Activated naive CD4-positive, alpha-beta T cell treated with anti-CD3 and anti-CD28 coated beads for 36 hours (primary cell): ENCODE results near the gene DOCK1. TPM values are rescaled to one million over a fixed set of nuclear protein-coding genes. Genes with fewer than 3 reads are reported as not detected.

Experiments used
- CTCF ChIA-PET: fragments of 350-600 bp; sonication (Branson Sonifier 250); formaldehyde crosslinking; loops from one replicate; lab custom pipeline; 2021; ENCODE audit warnings: antibody characterized with exemption; lab: Charles Lee
- DNase-seq: peaks from one replicate; pipeline ENCODE4 v3.0.0-alpha.2; 2020
- H3K27ac Mint-ChIP-seq: one replicate; pipeline ENCODE4 v1.8.0; 2021; ENCODE audit warnings: mild to moderate bottlenecking, mixed read lengths
- H3K27me3 Mint-ChIP-seq: one replicate; pipeline ENCODE4 v1.8.0; 2021; ENCODE audit warnings: low read depth, mixed read lengths
- H3K36me3 Mint-ChIP-seq: one replicate; pipeline ENCODE4 v1.8.0; 2021; ENCODE audit warnings: low read depth, mixed read lengths
- H3K4me1 Mint-ChIP-seq: one replicate; pipeline ENCODE4 v1.8.0; 2021; ENCODE audit warnings: low read depth, mixed read lengths
- H3K4me3 Mint-ChIP-seq: one replicate; pipeline ENCODE4 v1.8.0; 2021; ENCODE audit warnings: mild to moderate bottlenecking, moderate library complexity, mixed read lengths
- H3K9me3 Mint-ChIP-seq: one replicate; pipeline ENCODE4 v1.8.0; 2021; ENCODE audit warnings: mixed read lengths
- intact Hi-C: fragments of 100-400 bp; cut with micrococcal nuclease; formaldehyde crosslinking; loops from one replicate; pipeline ENCODE4 v1.15.1; 2023
- total RNA-seq, 2 experiments: library from RNA; stranded (reverse); gene quantifications; one replicate each; pipeline ENCODE4 v1.2.3, GENCODE V29; 2021

DOCK1 gene
- total RNA-seq, 2 experiments from 2014 or later, result 0.49 to 0.72 TPM

- CTCF ChIA-PET, result no interaction called here
- no peak overlapping the region for H3K27ac Mint-ChIP-seq
- no peaks in the 10 kb centered on the region for H3K4me1 Mint-ChIP-seq
- no peak overlapping the region for H3K4me3 Mint-ChIP-seq
- H3K9me3 Mint-ChIP-seq, result peaks cover 9% of the 10 kb centered on the region
- no peak for DNase-seq
- H3K36me3 Mint-ChIP-seq, result no peaks in the 10 kb centered on the region
- intact Hi-C loops, result no loop called here
- H3K27me3 Mint-ChIP-seq, result no peaks in the 10 kb centered on the region
Measured at GRCh38 chr10:127398971-127399365, 493.7 kb downstream of the DOCK1 start.

GRCh38 chr10:127399668-127400067 lies 494.4 kb downstream of the DOCK1 start:
- DNase-seq, result no peak
- Mint-ChIP-seq H3K27ac (no peak overlapping the region), H3K4me3 (no peak overlapping the region), H3K27me3 (no peaks in the 10 kb centered on the region), H3K4me1 (no peaks in the 10 kb centered on the region), H3K9me3 (peaks cover 9% of the 10 kb centered on the region), H3K36me3 (no peaks in the 10 kb centered on the region)
- intact Hi-C loops, result no loop called here
- CTCF ChIA-PET, result no interaction called here

- Mint-ChIP-seq H3K9me3 (peaks cover 9% of the 10 kb centered on the region), H3K27ac (no peak overlapping the region), H3K4me1 (no peaks in the 10 kb centered on the region), H3K27me3 (no peaks in the 10 kb centered on the region), H3K4me3 (no peak overlapping the region), H3K36me3 (no peaks in the 10 kb centered on the region)
- no peak for DNase-seq
- intact Hi-C loops, result no loop called here
- CTCF ChIA-PET, result no interaction called here
Measured at GRCh38 chr10:127400216-127400615, 495.0 kb downstream of the DOCK1 start.

GRCh38 chr10:127402596-127403409 lies 497.6 kb downstream of the DOCK1 start:
- intact Hi-C loops, result no loop called here
- H3K27me3 Mint-ChIP-seq, result no peaks in the 10 kb centered on the region
- DNase-seq, result no peak
- no peak overlapping the region for H3K4me3 Mint-ChIP-seq
- H3K27ac Mint-ChIP-seq, result no peak overlapping the region
- H3K36me3 Mint-ChIP-seq, result no peaks in the 10 kb centered on the region
- peaks cover 9% of the 10 kb centered on the region for H3K9me3 Mint-ChIP-seq
- no peaks in the 10 kb centered on the region for H3K4me1 Mint-ChIP-seq
- CTCF ChIA-PET, result no interaction called here

GRCh38 chr10:127405221-127405620 lies 500.0 kb downstream of the DOCK1 start:
- Mint-ChIP-seq H3K4me3 (no peak overlapping the region), H3K27me3 (no peaks in the 10 kb centered on the region), H3K27ac (no peak overlapping the region), H3K9me3 (peaks cover 9% of the 10 kb centered on the region), H3K4me1 (no peaks in the 10 kb centered on the region), H3K36me3 (no peaks in the 10 kb centered on the region)
- CTCF ChIA-PET, result no interaction called here
- no peak for DNase-seq
- intact Hi-C loops, result no loop called here

- intact Hi-C loops, result no loop called here
- CTCF ChIA-PET, result no interaction called here
- Mint-ChIP-seq H3K27me3 (no peaks in the 10 kb centered on the region), H3K4me1 (no peaks in the 10 kb centered on the region), H3K27ac (no peak overlapping the region), H3K9me3 (peaks cover 9% of the 10 kb centered on the region), H3K4me3 (no peak overlapping the region), H3K36me3 (no peaks in the 10 kb centered on the region)
- no peak for DNase-seq
Measured at GRCh38 chr10:127406018-127406550, 500.9 kb downstream of the DOCK1 start.

- no peak overlapping the region for H3K27ac Mint-ChIP-seq
- H3K4me3 Mint-ChIP-seq, result no peak overlapping the region
- H3K27me3 Mint-ChIP-seq, result no peaks in the 10 kb centered on the region
- CTCF ChIA-PET, result no interaction called here
- no peaks in the 10 kb centered on the region for H3K4me1 Mint-ChIP-seq
- no peaks in the 10 kb centered on the region for H3K9me3 Mint-ChIP-seq
- intact Hi-C loops, result no loop called here
- DNase-seq, result no peak
- H3K36me3 Mint-ChIP-seq, result no peaks in the 10 kb centered on the region
Measured at GRCh38 chr10:127407551-127407950, 502.3 kb downstream of the DOCK1 start.

GRCh38 chr10:127408112-127408710 lies 503.0 kb downstream of the DOCK1 start:
- CTCF ChIA-PET, result no interaction called here
- no peak overlapping the region for H3K27ac Mint-ChIP-seq
- no peaks in the 10 kb centered on the region for H3K9me3 Mint-ChIP-seq
- H3K27me3 Mint-ChIP-seq, result no peaks in the 10 kb centered on the region
- no peak for DNase-seq
- intact Hi-C loops, result no loop called here
- H3K4me3 Mint-ChIP-seq, result no peak overlapping the region
- no peaks in the 10 kb centered on the region for H3K4me1 Mint-ChIP-seq
- no peaks in the 10 kb centered on the region for H3K36me3 Mint-ChIP-seq

GRCh38 chr10:127408733-127409132 lies 503.5 kb downstream of the DOCK1 start:
- Mint-ChIP-seq H3K36me3 (no peaks in the 10 kb centered on the region), H3K27me3 (no peaks in the 10 kb centered on the region), H3K27ac (no peak overlapping the region), H3K9me3 (no peaks in the 10 kb centered on the region), H3K4me3 (no peak overlapping the region), H3K4me1 (no peaks in the 10 kb centered on the region)
- no peak for DNase-seq
- CTCF ChIA-PET, result no interaction called here
- intact Hi-C loops, result no loop called here

- Mint-ChIP-seq H3K27me3 (no peaks in the 10 kb centered on the region), H3K27ac (no peak overlapping the region), H3K4me1 (no peaks in the 10 kb centered on the region), H3K4me3 (no peak overlapping the region), H3K36me3 (no peaks in the 10 kb centered on the region), H3K9me3 (no peaks in the 10 kb centered on the region)
- intact Hi-C loops, result no loop called here
- CTCF ChIA-PET, result no interaction called here
- DNase-seq, result no peak
Measured at GRCh38 chr10:127410030-127410429, 504.8 kb downstream of the DOCK1 start.

GRCh38 chr10:127411062-127411461 lies 505.8 kb downstream of the DOCK1 start:
- Mint-ChIP-seq H3K27ac (no peak overlapping the region), H3K4me1 (no peaks in the 10 kb centered on the region), H3K27me3 (no peaks in the 10 kb centered on the region), H3K9me3 (no peaks in the 10 kb centered on the region), H3K36me3 (no peaks in the 10 kb centered on the region), H3K4me3 (no peak overlapping the region)
- DNase-seq, result no peak
- intact Hi-C loops, result no loop called here
- CTCF ChIA-PET, result no interaction called here

GRCh38 chr10:127413326-127413725 lies 508.1 kb downstream of the DOCK1 start:
- no peak overlapping the region for H3K4me3 Mint-ChIP-seq
- H3K9me3 Mint-ChIP-seq, result no peaks in the 10 kb centered on the region
- no peak overlapping the region for H3K27ac Mint-ChIP-seq
- no peak for DNase-seq
- H3K36me3 Mint-ChIP-seq, result no peaks in the 10 kb centered on the region
- CTCF ChIA-PET, result no interaction called here
- no peaks in the 10 kb centered on the region for H3K27me3 Mint-ChIP-seq
- H3K4me1 Mint-ChIP-seq, result no peaks in the 10 kb centered on the region
- intact Hi-C loops, result no loop called here

- CTCF ChIA-PET, result no interaction called here
- no peaks in the 10 kb centered on the region for H3K4me1 Mint-ChIP-seq
- H3K4me3 Mint-ChIP-seq, result no peak overlapping the region
- no peaks in the 10 kb centered on the region for H3K36me3 Mint-ChIP-seq
- DNase-seq, result no peak
- H3K9me3 Mint-ChIP-seq, result no peaks in the 10 kb centered on the region
- H3K27ac Mint-ChIP-seq, result no peak overlapping the region
- H3K27me3 Mint-ChIP-seq, result no peaks in the 10 kb centered on the region
- intact Hi-C loops, result no loop called here
Measured at GRCh38 chr10:127414024-127414423, 508.8 kb downstream of the DOCK1 start.
